22Rv1 (cell line): ENCODE data around the gene SLC13A3.

Source experiments
- CTCF ChIP-seq: fragments of 450-650 bp; IDR thresholded peaks from 2 replicates; pipeline ENCODE4 v1.5.1; 2017; ENCODE audit warnings: mild to moderate bottlenecking
- ZFX ChIP-seq: fragments of 450-650 bp; IDR thresholded peaks from 2 replicates; pipeline ENCODE4 v1.6.1; 2017; ENCODE audit warnings: antibody characterized with exemption, borderline replicate concordance

DNA sequence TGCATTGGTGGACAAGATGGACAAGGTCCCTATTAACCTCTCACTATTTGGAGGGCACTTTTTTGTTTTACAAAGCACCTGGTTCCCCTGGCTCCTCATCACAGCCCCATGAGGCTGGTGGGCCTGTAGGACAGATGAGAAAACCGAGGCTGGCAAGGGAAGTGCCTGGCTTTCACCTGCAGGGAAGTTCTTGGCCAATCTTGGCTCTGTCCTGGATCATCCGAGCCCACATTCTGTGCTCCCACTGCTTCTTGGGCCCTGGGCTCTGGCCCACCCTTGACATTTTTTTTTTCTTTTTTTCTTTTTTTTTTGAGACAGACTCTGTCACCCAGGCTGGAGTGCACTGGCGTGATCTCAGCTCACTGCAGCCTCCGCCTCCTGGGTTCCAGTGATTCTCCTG, 14.7 kb downstream of the SLC13A3 start:
- TF ChIP-seq ZFX, result no peak
- TF ChIP-seq CTCF, result no peak
